Adipose tissue (tissue), 3 donors: Measurements from ENCODE around the gene ATP6V0E2. TPM values are rescaled to one million over a fixed set of nuclear protein-coding genes. Genes with fewer than 3 reads are reported as not detected.

Source experiments
- H3K27ac ChIP-seq: one replicate; pipeline ENCODE4 v1.5.1; 2013; ENCODE audit warnings: low read depth, low read length
- WGBS, 3 donors: extraction: QIAGEN DNeasy Blood & Tissue Kit; methylation state at CpG; one replicate each; pipeline ENCODE4 v1.1.7; 2013; 5-methylcytosine and 5-hydroxymethylcytosine counted together
- polyA plus RNA-seq, 3 donors: library from polyadenylated mRNA; stranded (reverse); fragments of 200-250 nt; gene quantifications; one replicate each; pipeline ENCODE4 v1.2.3, GENCODE V29; 2013
- donor health status: healthy with polysubstance abuse.
- donor health status: Bipolar disorder and iron deficiency.
- donor health status: healthy.

The ATP6V0E2 gene
- polyA plus RNA-seq, 3 donors, result 15.2 to 31.9 (median 18.0) TPM

DNA sequence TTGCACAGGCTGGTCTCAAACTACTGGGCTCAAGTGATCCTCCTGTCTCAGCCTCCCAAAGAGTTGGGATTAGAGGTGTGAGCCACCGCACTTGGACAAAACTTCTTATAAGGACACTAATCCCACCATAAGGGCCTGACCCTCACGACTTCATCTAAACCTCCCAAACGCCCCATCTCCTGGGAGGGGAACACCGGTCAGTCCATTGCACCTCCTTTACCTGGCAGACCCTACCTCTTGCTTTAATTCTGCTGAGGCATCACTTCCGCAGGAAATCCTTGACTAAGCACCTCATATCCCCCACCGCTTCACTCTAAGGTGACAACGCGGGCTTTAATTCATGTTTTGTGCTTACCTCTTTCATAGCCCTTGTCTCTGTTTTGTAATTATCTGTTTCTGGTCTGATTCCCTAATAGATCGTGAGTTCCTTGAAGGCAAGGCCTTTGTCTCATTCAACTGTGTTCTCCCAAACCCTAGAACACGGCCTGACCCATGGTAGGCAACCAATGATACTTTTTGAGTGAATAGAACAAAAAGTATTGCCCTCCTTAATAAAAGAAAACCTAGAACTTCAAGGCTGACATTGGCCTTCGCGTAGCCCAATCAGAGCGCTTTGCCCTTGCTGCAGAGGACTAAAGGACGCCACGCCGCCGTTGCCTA lies 36.1 kb upstream of the ATP6V0E2 start:
- WGBS, 3 donors, result 32 to 37% (median 36%) methylated on average over 17 of the region's 17 CpGs
- H3K27ac ChIP-seq, result no peak overlapping the region

DNA sequence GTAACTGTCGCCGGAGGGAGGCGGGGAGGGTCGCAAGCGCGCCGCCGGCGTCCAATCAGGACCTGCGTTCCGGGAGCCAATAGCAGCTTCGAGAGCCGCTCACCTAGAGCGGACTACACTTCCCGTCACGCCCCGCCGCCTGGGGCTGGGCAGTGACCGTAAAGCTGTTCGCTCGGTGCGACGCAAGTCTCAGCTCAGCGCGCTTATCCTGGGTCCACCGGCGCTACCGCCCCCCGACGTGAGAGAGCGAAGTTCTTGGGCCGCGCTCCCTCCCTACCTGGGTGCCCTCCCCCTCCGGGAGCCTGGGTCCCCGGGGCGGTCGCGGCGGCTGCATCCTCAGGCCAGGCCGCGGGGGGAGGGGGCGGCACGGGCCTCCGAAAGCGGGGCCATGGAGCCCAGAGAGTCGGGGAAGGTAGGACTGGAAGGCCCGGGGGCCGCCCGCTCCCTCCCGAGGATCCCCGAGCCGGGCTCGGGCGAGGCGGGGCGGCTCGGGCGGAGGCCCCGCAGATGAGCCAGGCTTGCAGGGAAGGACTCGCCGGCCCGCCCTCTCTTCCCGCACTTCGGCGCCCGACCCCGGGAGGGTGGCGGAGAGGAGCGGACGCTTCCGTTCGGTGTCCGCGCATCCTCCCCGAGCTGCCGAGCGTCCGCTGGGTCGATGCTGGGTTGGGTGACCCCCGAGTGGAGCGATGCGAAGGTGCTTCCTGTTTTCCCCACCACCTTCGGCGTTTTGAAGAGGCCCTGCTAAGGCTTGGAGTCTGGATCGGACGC lies 35.4 kb upstream of the ATP6V0E2 start, which contains the start of gene ZNF862:
ZNF862 (plus strand) TSS at position 152 of the 768 bp plus-strand sequence; CDS start at position 389, 237 bp downstream.
- WGBS, 3 donors, result 0 to 1% (median 0%) methylated on average over 59 to 86 of the region's 86 CpGs
- peak within 1 kb of the TSS; percentile 87 for H3K27ac ChIP-seq

DNA sequence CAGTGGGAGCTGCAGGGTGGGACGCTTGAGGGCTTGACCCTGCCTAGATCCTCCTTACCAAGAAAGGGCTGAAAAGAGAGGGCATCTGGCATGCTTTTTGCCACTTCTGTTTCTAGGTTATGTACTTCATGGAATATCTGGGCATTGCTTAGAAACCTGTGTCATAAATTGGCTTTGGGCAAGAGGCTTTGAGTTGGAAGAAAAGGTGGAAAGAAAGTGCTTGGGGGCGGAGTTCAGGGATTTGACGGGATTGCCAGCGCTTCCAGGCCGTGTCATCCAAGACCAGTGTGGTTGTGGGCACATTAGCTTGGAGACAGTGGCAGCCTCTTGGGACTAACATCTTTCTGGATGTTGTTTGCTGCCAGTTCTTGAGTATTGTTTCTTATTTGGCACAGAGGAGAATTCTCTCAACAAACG lies 34.8 kb upstream of the ATP6V0E2 start:
- H3K27ac ChIP-seq, result no peak overlapping the region
- 8 to 31% (median 22%) methylated on average over 6 of the region's 6 CpGs for WGBS, 3 donors

DNA sequence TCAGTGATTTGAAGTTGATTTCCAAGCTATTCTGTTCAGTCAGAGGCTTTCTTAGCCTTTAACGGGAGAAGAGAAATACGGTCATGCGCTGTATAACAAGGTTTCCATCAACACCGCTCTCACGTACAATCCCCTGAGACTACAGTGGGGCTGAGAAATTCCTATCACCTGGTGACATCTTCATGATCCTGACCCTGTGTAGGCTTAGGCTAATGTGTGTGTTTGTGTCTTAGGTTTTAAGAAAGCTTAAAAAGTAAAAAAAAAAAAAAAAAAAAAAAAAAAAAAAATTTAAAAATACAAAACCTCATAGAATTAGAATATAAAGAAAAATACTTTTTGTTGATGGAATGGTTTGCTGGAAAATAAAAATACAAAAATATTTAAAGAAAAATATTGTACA lies 33.8 kb upstream of the ATP6V0E2 start:
- 96 to 99% (median 98%) methylated on average over 5 of the region's 5 CpGs for WGBS, 3 donors
- no peak overlapping the region for H3K27ac ChIP-seq

DNA sequence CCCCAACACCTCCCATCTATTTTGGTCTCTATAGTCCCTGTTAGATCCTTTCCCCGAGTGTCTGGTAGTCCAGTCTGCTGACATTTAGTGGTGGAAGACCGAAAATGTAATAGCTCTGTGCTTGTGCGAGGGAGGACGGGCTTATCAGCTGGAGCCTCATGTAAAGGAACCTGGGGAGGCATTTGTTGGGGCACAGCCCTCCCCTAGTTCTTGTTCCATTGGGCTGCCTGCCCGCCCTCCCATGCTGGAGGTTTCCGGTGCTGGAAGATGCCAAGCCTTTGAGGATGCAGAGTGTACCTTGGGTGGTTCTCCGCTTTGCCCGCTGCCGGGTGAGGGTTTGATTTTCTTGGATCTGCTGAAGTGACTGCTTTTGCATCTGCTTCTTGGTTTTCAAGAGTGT lies 30.2 kb upstream of the ATP6V0E2 start:
- H3K27ac ChIP-seq, result no peak overlapping the region
- WGBS, 3 donors, result 88 to 95% (median 93%) methylated on average over 9 of the region's 9 CpGs

DNA sequence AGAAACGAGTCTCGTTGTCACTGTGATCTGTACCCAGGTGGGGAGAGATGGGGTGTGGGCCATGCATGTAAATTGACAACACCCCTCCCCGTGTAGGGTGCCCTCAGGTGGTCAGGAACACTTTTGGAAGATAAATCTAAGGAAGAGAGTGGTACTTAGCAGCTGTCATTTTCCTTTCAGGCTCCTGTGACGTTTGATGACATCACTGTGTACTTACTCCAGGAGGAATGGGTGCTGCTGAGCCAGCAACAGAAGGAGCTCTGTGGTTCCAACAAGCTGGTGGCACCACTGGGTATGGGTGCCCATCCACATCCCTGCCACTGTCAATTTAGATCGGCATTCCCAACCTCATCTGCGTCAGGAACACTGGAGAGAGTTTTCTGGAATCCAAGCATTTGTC lies 29.3 kb upstream of the ATP6V0E2 start:
- WGBS, 3 donors, result 59 to 76% (median 68%) methylated on average over 6 of the region's 6 CpGs
- no peak overlapping the region for H3K27ac ChIP-seq

DNA sequence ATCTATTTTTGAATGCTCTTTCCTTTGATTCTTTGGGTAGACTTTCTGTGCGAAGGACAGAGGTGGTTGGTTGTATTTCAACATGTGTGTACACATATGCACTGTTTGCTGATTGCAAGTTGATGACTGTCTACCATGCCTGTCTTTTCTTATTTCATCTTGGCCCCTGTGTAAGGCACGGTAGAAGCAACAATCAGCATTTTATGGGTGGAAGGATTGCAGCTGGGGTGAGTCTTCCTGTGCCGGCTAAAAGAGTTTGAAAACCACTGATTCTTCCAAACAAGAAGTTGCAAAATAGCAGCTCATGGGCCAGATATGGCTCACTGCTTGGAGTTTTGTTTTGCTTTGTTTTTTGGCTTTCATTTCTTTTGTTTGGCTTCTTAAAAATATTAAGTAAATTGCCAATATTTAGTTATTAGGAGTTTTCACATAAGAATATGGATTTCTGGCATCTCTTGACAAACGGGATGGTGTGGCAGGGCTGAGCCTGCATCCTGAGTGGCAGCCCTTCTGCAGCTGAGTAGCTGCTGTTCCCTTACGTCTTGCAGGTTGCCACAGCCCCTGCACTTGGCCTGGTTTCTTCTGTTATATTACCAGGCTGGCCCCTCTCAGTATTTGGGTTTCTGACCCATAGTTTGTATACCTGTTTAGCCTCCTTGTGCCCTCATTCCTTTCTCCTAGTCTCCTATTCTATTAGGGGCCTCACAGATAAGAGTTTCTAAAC lies 28.4 kb upstream of the ATP6V0E2 start:
- H3K27ac ChIP-seq, result no peak overlapping the region
- 56 to 81% (median 58%) methylated on average over 5 of the region's 5 CpGs for WGBS, 3 donors

DNA sequence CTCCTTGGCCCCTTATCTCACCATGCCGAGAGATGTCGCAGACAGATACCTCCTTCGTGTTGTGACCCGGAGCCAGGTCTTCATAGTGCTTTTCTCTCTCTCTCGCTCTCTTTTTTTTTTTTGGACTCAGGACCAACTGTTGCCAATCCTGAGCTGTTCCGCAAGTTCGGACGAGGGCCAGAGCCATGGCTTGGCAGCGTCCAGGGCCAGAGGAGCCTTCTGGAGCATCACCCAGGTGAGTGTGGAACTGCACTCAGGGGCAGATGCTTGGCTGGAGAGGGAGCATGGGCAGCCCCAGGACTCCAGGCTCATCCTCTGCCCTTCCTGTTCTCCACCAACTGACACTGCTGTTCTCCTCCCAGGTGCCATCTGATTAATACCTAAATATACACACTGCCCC lies 27.7 kb upstream of the ATP6V0E2 start:
- WGBS, 3 donors, result 86 to 97% (median 88%) methylated on average over 9 of the region's 9 CpGs
- H3K27ac ChIP-seq, result no peak overlapping the region

DNA sequence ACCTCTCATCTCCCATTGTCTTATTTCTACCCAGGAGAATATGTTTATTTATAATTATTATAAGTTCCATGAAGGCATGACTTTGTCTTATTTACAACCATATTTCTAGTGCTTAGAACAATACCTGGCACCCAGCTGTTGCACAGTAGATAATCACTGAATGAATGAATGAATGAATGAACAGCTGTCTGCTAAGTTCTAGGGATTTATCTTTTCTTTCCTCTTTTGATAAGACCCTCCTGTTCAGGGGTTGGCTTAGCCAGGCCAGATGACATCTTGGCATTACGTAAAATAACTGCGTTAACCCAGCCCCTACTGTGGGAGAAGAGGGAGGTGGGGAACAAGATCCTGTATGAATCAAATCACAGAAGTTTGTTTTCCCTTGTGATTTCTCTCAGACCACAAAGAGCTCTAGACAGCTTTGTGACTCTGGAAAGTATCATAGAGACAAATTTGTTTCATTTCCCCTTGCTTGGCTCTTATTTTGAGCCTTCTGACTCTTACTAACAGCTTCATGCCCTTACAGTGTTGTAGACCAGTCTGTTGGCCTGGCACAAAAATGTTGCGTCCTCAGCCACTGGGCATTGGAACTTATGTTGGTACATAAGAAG lies 27.2 kb upstream of the ATP6V0E2 start:
- 83 to 87% (median 86%) methylated on average over 3 of the region's 3 CpGs for WGBS, 3 donors
- no peak overlapping the region for H3K27ac ChIP-seq

DNA sequence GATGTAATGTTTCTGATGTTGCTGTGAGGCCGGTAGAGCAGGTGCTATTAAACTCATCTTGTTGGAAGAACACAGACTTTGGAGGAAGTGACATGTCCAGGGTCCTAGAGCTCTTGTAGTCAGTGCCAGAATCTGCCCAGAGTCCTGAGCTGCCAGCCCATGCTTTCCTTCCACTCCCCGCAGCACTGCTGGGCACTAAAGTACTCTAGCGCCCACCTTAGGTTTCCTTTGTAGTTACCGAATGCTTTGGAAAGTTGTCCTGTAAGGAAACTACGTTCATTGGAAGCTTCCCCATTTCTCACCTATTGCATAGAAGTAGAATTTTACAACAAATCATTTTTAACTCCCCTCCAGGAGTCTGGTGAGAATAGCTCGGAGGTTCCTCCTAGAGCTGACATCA lies 24.6 kb upstream of the ATP6V0E2 start:
- 87 to 93% (median 92%) methylated on average over 6 of the region's 6 CpGs for WGBS, 3 donors
- no peak overlapping the region for H3K27ac ChIP-seq

DNA sequence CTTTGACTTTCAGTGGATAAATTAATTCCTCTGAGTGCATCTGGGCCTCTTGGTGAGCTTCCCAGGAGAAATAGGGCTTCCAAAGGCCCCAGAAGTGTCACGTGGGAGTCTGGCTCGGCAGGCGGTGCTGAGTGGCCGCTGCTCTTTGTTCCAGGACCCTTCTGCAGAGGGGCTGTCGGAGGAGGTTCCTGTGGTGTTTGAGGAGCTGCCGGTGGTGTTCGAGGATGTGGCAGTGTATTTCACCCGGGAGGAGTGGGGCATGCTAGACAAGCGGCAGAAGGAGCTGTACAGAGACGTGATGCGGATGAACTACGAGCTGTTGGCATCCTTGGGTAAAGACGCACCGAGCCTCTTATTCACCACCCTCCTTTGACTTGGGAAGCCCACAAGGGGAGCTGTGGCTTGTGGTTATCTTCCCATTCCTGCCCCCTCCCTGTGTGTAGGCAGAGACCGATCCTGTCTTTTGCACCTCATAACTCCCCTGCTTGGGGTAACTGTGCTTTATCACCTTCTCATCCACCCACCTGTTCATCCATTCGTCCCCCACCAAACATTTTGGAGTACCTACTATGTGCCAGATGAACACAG lies 23.7 kb upstream of the ATP6V0E2 start:
- H3K27ac ChIP-seq, result no peak overlapping the region
- 83 to 88% (median 86%) methylated on average over 16 of the region's 16 CpGs for WGBS, 3 donors

DNA sequence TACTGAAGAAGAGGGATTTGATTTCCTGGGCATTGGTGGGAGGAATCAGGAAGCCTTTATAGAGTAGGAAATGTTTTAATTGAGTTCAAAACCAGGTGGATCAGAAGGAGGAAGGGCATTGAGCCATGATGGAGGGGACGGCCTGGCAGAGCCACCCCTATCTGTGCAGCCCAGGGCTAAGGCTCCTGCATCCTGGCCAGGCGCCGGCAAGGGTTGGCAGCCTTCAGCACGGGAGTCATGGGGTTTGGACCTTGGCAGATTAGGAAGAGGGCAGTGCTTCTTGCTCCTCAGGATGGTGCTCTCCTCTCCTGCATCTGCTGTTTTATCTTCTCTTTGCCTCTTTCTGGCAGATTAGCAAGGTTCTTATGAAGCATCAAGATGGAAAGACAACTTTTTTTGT lies 23.1 kb upstream of the ATP6V0E2 start:
- 65 to 81% (median 71%) methylated on average over 4 of the region's 4 CpGs for WGBS, 3 donors

DNA sequence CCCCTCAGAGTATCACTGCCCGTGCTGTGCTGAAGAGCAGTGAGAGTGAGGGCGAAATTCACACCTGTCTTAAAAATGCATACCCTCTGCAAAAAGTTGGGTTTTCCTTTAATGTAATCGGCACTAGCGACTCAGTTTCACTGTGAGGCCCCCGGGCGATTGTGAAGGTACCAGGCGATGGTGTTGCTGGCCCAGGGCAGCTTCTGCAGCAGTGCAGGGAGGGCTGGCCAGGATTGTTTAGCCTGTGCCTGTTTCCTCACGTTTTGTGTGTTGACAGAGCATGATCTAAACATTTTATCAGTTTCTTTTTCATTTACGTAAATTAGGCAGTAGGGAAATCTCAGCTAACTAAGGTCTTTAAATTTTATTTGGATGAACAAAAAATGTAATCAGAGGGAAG lies 22.3 kb upstream of the ATP6V0E2 start:
- no peak overlapping the region for H3K27ac ChIP-seq
- 89 to 93% (median 92%) methylated on average over 9 of the region's 9 CpGs for WGBS, 3 donors

More for the DNA sequence above, 23.1 kb upstream of the ATP6V0E2 start:
- no peak overlapping the region for H3K27ac ChIP-seq

DNA sequence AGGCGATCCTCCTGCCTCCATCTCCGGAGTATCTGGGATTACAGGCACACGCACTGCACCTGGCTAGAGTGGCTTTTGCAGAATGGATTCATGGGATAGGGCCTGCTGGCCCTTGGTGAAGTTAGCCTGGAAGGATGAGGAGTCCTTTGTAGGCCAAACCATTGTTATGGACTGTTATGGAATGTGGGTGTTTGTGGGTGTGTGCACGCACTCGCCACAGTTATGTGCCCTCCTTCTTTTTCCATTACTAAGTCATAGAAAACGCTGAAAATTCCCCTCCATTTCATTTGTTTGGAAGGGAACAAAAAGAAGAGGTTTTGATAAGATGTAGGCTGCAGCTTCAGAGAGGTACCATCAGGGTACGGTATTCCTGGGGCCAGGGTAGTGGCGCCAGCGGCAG lies 20.6 kb upstream of the ATP6V0E2 start:
- 96 to 97% (median 97%) methylated on average over 9 of the region's 9 CpGs for WGBS, 3 donors
- H3K27ac ChIP-seq, result no peak overlapping the region

DNA sequence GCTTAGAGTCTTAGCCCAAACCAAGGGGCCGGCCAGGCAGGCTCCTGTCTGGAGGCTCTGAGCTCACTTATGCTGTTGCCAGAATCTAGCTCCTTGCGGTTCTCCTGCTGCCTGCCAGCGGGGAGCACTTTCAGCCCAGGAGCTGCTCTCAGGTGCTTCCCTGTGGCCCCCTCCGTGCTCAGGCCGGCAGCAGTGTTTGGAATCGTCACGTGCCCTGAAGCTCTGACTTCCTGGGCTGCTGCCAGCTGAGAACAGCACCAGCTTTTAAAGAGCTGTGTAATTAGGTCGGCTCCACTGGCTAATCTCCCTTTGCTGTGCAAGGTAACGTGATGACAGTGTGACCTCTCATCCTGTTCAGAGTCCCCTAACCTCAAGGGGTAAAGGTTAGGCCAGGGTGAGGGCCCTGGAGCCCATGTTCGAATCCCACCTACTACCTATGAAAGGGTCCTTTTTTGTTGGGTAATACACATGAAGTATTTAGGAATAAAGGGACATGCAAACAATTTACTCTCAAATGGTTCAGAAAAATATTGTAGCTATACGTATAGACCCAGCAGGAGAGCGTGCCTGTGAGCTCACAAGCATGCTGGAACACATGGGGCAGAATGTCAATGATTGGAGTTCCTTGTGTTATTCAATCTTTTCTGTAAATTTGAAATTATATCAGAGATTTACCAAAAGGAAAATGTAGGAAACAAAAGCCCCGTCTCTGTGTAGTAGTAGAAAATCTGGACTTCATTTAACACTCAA lies 19.0 kb upstream of the ATP6V0E2 start:
- no peak overlapping the region for H3K27ac ChIP-seq

DNA sequence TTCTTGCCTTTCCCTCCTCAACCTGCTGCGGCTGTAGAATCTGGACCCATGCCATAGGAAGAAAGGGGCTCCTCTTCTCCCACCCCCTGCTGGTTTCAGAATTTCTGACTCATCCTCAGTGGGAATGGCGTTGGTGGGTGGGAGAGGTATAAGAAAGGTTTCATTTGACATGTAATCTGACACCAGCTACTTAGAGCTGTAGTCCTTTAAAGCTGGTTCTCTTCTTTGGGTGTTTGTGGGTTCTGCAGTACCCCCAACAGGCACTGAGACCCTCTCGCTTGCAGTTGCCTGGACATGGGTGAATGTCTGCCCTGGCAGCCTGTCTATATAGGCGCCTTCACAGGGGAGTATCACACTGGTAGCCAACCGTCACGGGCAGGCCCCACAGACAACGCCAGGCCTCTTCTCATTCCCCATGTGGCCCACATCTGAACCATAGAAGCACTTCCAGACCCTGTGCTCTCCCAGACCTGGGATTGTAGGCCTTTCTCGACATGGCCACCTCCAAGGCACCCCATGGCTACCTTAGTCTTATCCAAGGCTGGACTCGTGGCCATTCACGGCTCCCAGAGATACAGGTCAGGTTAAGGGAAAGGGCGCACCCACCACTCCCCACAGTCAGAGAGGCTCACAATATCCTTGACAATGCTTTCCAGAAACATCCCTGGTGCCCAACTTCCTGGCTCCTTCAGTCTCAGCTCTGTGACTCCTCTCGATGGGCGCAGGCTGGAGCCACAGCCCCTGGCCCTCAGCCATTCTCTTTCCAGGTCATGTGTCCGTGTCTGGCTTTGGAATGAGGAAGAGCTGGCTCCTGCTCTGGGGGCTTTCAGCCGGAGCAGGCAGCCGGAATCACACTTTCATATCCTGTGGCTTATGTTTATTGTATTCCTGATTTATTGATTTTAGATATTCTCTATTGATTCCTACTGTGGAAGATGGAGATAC lies 18.1 kb upstream of the ATP6V0E2 start:
- 79 to 86% (median 82%) methylated on average over 16 of the region's 16 CpGs for WGBS, 3 donors
- no peak overlapping the region for H3K27ac ChIP-seq

More for the DNA sequence above, 19.0 kb upstream of the ATP6V0E2 start:
- WGBS, 3 donors, result 23 to 62% (median 62%) methylated on average over 13 of the region's 13 CpGs

DNA sequence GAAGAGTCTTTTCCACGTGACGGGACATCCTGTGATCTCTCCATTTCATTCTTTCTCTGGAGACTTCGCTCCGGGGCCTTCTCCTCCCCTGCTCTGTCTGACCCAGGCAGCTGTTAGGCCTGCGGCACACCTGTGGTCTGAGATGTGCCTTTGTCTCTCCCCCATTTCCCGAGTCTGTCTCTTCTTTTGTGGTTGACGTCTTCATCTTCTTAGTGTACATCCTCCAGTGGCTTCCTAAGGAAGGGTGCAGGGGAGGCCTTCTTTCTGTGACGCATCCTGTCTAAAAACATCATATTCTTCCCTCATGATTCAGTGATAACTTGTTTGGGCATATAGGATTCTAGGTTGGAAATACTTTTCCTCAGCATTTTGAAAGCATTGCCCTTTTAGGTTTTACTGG lies 17.2 kb upstream of the ATP6V0E2 start:
- 80 to 85% (median 84%) methylated on average over 8 of the region's 8 CpGs for WGBS, 3 donors
- H3K27ac ChIP-seq, result no peak overlapping the region
